Measurements from ENCODE around the gene SLC22A16. TPM values are rescaled to one million over a fixed set of nuclear protein-coding genes. Genes with fewer than 3 reads are reported as not detected.

The SLC22A16 gene
- total RNA-seq, 4 donors from 2014 or later = 0.82 to 4.2 (median 0.84) TPM; not detected in 1

GRCh38 chr6:110481081-110481480, 4.7 kb upstream of the SLC22A16 start:
- no peak for TF ChIP-seq CTCF (IDR thresholded peaks at IDR 0.05)
- no peak for DNase-seq (ENCODE audit: low spot score)
- no peak for ATAC-seq (ENCODE audit: low FRiP score)

- DNase-seq (ENCODE audit: low spot score) (no peak), ATAC-seq (ENCODE audit: low FRiP score) (no peak)
- TF ChIP-seq CTCF (IDR thresholded peaks at IDR 0.05) = no peak
These were observed 1.3 kb downstream of the SLC22A16 start for GRCh38 chr6:110475066-110475653.

- ATAC-seq (ENCODE audit: low FRiP score) = no peak
These were observed 1.9 kb downstream of the SLC22A16 start for GRCh38 chr6:110474500-110474899.

GRCh38 chr6:110472739-110473138, 3.7 kb downstream of the SLC22A16 start:
- no peak for ATAC-seq (ENCODE audit: low FRiP score)
- TF ChIP-seq CTCF (IDR thresholded peaks at IDR 0.05) = no peak
- DNase-seq (ENCODE audit: low spot score) = no peak

More at GRCh38 chr6:110474500-110474899, 1.9 kb downstream of the SLC22A16 start:
- no peak for DNase-seq (ENCODE audit: low spot score)
- TF ChIP-seq CTCF (IDR thresholded peaks at IDR 0.05) = no peak

GRCh38 chr6:110471726-110472365, 4.6 kb downstream of the SLC22A16 start:
- no peak for ATAC-seq (ENCODE audit: low FRiP score)
- no peak for DNase-seq (ENCODE audit: low spot score)
- no peak for TF ChIP-seq CTCF (IDR thresholded peaks at IDR 0.05)

- DNase-seq (ENCODE audit: low spot score) (no peak), ATAC-seq (ENCODE audit: low FRiP score) (no peak)
- TF ChIP-seq CTCF (IDR thresholded peaks at IDR 0.05) = no peak
These were observed 7.7 kb downstream of the SLC22A16 start for GRCh38 chr6:110468731-110469130.

- ATAC-seq (ENCODE audit: low FRiP score) = no peak
- TF ChIP-seq CTCF (IDR thresholded peaks at IDR 0.05) = no peak
- no peak for DNase-seq (ENCODE audit: low spot score)
These were observed 8.8 kb downstream of the SLC22A16 start for GRCh38 chr6:110467566-110468140.

Data from omental fat pad (tissue), 4 donors.